GM18870 (cell line): ENCODE data around the gene L1CAM.
"Not testable (repeated sequence)": the region's sequence is repeated elsewhere in the genome, so short reads cannot be mapped to it uniquely, and the experiment has no call there.

ENCODE experiments used
- ATAC-seq: cut with Tn5 transposase; IDR thresholded peaks from one replicate; pipeline ENCODE4 v1.9.1; 2021; ENCODE audit warnings: moderate library complexity; ENCODE audit not compliant: unreplicated experiment

The L1CAM gene

GRCh38 chrX:153831429-153832150 is 54.4 kb downstream of the L1CAM start:
- ATAC-seq: no peak

GRCh38 chrX:153830640-153831428 is 55.1 kb downstream of the L1CAM start:
- no peak for ATAC-seq

- no peak for ATAC-seq
These were observed 56.0 kb downstream of the L1CAM start, which contains the start of gene PDZD4 for GRCh38 chrX:153829799-153830639. TSS of gene PDZD4 (minus strand) at chrX:153830544. CDS start at chrX:153830298, 246 bp downstream.

GRCh38 chrX:153829549-153829798 is 56.5 kb downstream of the L1CAM start:
- ATAC-seq: no peak

GRCh38 chrX:153828723-153829548 is 57.0 kb downstream of the L1CAM start:
- ATAC-seq: no peak

- no peak for ATAC-seq
These were observed 57.7 kb downstream of the L1CAM start for GRCh38 chrX:153828308-153828707.

GRCh38 chrX:153827903-153828302 is 58.1 kb downstream of the L1CAM start:
- ATAC-seq: no peak

- ATAC-seq: no peak
These were observed 59.0 kb downstream of the L1CAM start for GRCh38 chrX:153827016-153827415.

- ATAC-seq: no peak
These were observed 60.9 kb downstream of the L1CAM start for GRCh38 chrX:153825042-153825441.

GRCh38 chrX:153824348-153824747 is 61.6 kb downstream of the L1CAM start:
- no peak for ATAC-seq

GRCh38 chrX:153821066-153821465 is 64.9 kb downstream of the L1CAM start:
- ATAC-seq: no peak

GRCh38 chrX:153820601-153821000 is 65.4 kb downstream of the L1CAM start:
- no peak for ATAC-seq

- ATAC-seq: no peak
These were observed 66.5 kb downstream of the L1CAM start for GRCh38 chrX:153819384-153820040.

- ATAC-seq: no peak
These were observed 67.2 kb downstream of the L1CAM start for GRCh38 chrX:153818571-153819383.

GRCh38 chrX:153818064-153818463 is 67.9 kb downstream of the L1CAM start:
- ATAC-seq: not testable (repeated sequence)

- no peak for ATAC-seq
These were observed 68.9 kb downstream of the L1CAM start for GRCh38 chrX:153816831-153817690.

- ATAC-seq: no peak
These were observed 71.2 kb downstream of the L1CAM start for GRCh38 chrX:153814591-153815315.

- ATAC-seq: no peak
These were observed 72.8 kb downstream of the L1CAM start for GRCh38 chrX:153813161-153813560.
